ENCODE data around the gene ZNRF1. TPM values are rescaled to one million over a fixed set of nuclear protein-coding genes. Genes with fewer than 3 reads are reported as not detected.
"Not testable (repeated sequence)": the region's sequence is repeated elsewhere in the genome, so short reads cannot be mapped to it uniquely, and the experiment has no call there.

The ZNRF1 gene
- total RNA-seq, 1 experiment from 2014 or later = 55.1 TPM

DNA sequence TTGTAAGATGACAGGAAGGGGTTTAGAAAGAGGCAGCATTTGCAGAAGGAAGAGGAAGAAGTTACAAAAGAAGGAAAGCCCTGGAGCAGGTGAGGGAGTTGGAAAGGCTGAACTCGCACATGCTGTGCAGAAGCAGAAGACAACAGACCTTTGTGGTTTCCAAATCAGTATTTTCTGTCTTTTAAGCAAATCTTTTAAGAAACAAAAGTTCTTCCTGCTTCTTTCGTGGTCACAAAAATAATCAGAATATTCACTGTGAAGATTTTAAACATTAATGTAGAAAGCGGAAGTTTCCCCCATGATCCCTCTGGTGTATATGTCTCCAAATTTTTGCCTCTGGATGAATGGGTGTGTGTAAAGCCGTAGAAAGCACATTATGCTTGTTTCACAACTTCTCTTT lies 25.8 kb downstream of the ZNRF1 start:
- ChIA-PET CTCF (no interaction called here), POLR2A (ENCODE audit: low non-redundant PET) (no interaction called here)
- H3K4me3 ChIP-seq (ENCODE audit: low read depth, low read length, poor library complexity, severe bottlenecking) = no peak overlapping the region
- H3K9me3 ChIP-seq (ENCODE audit: low read depth, low read length, poor library complexity, severe bottlenecking) = peaks cover 15% of the 10 kb centered on the region
- intact Hi-C loops (cut with micrococcal nuclease; ENCODE audit: unreplicated experiment) = no loop called here
- H3K36me3 ChIP-seq (ENCODE audit: insufficient read depth, low read length, poor library complexity, severe bottlenecking) = peaks cover 9% of the 10 kb centered on the region
- H3K27me3 ChIP-seq (replicated peaks; ENCODE audit: insufficient read depth, low read depth, low read length, poor library complexity) = no peaks in the 10 kb centered on the region
- BruUV-seq (replicated peaks) = no TSS peak
- TF ChIP-seq EZH2 (IDR thresholded peaks at IDR 0.05; ENCODE audit: borderline replicate concordance, low read depth, low read length, poor library complexity, severe bottlenecking) = no peak
- TF ChIP-seq, protein P1, sequence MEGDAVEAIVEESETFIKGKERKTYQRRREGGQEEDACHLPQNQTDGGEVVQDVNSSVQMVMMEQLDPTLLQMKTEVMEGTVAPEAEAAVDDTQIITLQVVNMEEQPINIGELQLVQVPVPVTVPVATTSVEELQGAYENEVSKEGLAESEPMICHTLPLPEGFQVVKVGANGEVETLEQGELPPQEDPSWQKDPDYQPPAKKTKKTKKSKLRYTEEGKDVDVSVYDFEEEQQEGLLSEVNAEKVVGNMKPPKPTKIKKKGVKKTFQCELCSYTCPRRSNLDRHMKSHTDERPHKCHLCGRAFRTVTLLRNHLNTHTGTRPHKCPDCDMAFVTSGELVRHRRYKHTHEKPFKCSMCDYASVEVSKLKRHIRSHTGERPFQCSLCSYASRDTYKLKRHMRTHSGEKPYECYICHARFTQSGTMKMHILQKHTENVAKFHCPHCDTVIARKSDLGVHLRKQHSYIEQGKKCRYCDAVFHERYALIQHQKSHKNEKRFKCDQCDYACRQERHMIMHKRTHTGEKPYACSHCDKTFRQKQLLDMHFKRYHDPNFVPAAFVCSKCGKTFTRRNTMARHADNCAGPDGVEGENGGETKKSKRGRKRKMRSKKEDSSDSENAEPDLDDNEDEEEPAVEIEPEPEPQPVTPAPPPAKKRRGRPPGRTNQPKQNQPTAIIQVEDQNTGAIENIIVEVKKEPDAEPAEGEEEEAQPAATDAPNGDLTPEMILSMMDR (conservative IDR thresholded peaks at IDR 0.05; ENCODE audit: low read depth, low read length) = no peak
- no peak for DNase-seq (ENCODE audit: low spot score)
- H3K27ac ChIP-seq (ENCODE audit: low read depth, low read length, poor library complexity, severe bottlenecking) = peak overlapping the region; percentile 54
- H3K4me1 ChIP-seq (ENCODE audit: insufficient read depth, low read length, poor library complexity, severe bottlenecking) = peaks cover 21% of the 10 kb centered on the region

DNA sequence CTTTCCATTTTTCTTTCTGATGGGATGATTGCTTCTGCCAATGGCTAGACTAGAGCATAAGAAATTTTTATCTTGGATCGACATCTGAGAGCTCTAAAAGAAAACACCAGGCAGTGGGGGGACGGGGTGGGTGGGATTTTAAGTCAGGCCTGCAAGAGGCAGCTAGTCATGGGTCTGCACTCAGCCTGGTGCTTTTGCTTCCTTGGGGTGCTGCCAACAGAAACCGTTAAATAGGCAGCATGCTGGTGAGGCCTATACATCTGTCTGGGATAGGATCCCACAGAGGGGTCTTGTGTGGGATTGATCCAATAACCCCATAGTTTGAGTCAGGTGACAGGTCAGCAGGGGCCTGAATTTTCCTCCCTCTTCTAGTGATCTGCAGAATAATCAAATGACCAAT lies 26.9 kb downstream of the ZNRF1 start:
- H3K27ac ChIP-seq (ENCODE audit: low read depth, low read length, poor library complexity, severe bottlenecking) = peak overlapping the region; percentile 52
- no TSS peak for BruUV-seq (replicated peaks)
- peaks cover 11% of the 10 kb centered on the region for H3K9me3 ChIP-seq (ENCODE audit: low read depth, low read length, poor library complexity, severe bottlenecking)
- no peaks in the 10 kb centered on the region for H3K27me3 ChIP-seq (replicated peaks; ENCODE audit: insufficient read depth, low read depth, low read length, poor library complexity)
- peak; percentile 69 for DNase-seq (ENCODE audit: low spot score)
- peaks cover 21% of the 10 kb centered on the region for H3K4me1 ChIP-seq (ENCODE audit: insufficient read depth, low read length, poor library complexity, severe bottlenecking)
- no peak overlapping the region for H3K4me3 ChIP-seq (ENCODE audit: low read depth, low read length, poor library complexity, severe bottlenecking)
- POLR2A ChIA-PET (ENCODE audit: low non-redundant PET) = no interaction called here
- intact Hi-C loops (cut with micrococcal nuclease; ENCODE audit: unreplicated experiment) = no loop called here
- CTCF ChIA-PET = no interaction called here
- H3K36me3 ChIP-seq (ENCODE audit: insufficient read depth, low read length, poor library complexity, severe bottlenecking) = peaks cover 9% of the 10 kb centered on the region
- TF ChIP-seq, protein P1 (conservative IDR thresholded peaks at IDR 0.05; ENCODE audit: low read depth, low read length) = no peak
- TF ChIP-seq EZH2 (IDR thresholded peaks at IDR 0.05; ENCODE audit: borderline replicate concordance, low read depth, low read length, poor library complexity, severe bottlenecking) = no peak

DNA sequence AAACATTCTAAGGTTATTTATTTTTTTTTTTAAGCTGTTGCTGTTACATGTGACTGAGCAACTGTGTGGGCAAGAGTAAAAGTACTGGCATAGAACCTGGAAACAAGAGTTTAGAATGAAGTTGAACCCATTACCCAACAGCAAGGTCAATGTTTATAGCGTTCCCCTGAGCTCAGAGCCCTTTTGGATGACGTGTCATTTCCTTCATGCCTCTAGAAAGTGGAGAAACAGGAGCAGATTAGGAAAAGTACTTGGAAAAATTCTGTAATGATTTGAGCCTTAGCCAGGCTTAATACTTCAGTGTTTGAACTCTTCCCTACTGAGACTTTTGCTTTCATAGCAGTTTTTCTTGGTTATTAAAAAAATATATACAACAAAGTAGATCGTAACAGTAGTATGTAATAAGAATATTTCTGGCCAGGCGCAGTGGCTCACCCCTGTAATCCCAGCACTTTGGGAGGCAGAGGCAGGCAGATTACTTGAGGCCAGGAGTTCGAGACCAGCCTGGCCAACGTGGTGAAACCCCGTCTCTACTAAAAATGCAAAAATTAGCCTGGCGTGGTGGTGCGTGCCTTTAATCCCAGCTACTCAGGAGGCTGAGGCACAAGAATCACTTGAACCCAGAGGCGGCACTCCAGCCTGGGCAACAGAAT lies 27.5 kb downstream of the ZNRF1 start:
- intact Hi-C loops (cut with micrococcal nuclease; ENCODE audit: unreplicated experiment); H3K4me3 ChIP-seq (ENCODE audit: low read depth, low read length, poor library complexity, severe bottlenecking); H3K9me3 ChIP-seq (ENCODE audit: low read depth, low read length, poor library complexity, severe bottlenecking); H3K27me3 ChIP-seq (replicated peaks; ENCODE audit: insufficient read depth, low read depth, low read length, poor library complexity); H3K36me3 ChIP-seq (ENCODE audit: insufficient read depth, low read length, poor library complexity, severe bottlenecking); CTCF ChIA-PET; POLR2A ChIA-PET (ENCODE audit: low non-redundant PET); BruUV-seq (replicated peaks): not testable (repeated sequence)
- Histone ChIP-seq H3K4me1 (ENCODE audit: insufficient read depth, low read length, poor library complexity, severe bottlenecking) (peaks cover 21% of the 10 kb centered on the region), H3K27ac (ENCODE audit: low read depth, low read length, poor library complexity, severe bottlenecking) (peak overlapping the region; percentile 52)
- DNase-seq (ENCODE audit: low spot score) = peak; percentile 44

DNA sequence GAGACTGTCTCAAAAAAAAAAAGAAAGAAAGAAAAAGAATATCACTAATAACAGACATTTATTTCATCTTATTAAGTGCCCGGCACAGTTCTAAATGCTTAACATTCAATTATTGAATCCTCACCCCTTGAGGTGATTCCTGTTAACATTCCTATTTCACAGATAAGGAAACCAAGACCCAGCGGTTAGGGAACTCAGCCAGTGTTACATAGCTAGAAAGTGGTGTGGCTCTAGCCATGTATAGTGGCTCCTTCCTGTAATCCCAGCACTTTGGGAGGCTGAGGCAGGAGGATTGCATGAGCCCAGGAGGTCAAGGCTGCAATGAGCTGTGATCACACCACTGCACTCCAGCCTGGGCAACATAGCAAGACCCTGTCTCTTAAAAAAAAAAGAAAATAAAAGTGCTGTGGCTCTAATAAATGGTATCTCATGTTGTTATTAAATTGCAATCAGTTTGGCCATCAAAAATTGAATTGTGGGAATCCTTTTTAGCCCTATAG lies 28.1 kb downstream of the ZNRF1 start:
- intact Hi-C loops (cut with micrococcal nuclease; ENCODE audit: unreplicated experiment) = no loop called here
- no peaks in the 10 kb centered on the region for H3K27me3 ChIP-seq (replicated peaks; ENCODE audit: insufficient read depth, low read depth, low read length, poor library complexity)
- H3K36me3 ChIP-seq (ENCODE audit: insufficient read depth, low read length, poor library complexity, severe bottlenecking) = no peaks in the 10 kb centered on the region
- H3K9me3 ChIP-seq (ENCODE audit: low read depth, low read length, poor library complexity, severe bottlenecking) = no peaks in the 10 kb centered on the region
- H3K27ac ChIP-seq (ENCODE audit: low read depth, low read length, poor library complexity, severe bottlenecking) = no peak overlapping the region
- ChIA-PET CTCF (no interaction called here), POLR2A (ENCODE audit: low non-redundant PET) (interaction anchor here (0.5 kb wide), 1 partner anchor 27 kb away, joined by 9 read pairs; no protein-coding TSS in a partner anchor)
- DNase-seq (ENCODE audit: low spot score) = no peak
- TF ChIP-seq, protein P1 (conservative IDR thresholded peaks at IDR 0.05; ENCODE audit: low read depth, low read length) = no peak
- no peak for TF ChIP-seq EZH2 (IDR thresholded peaks at IDR 0.05; ENCODE audit: borderline replicate concordance, low read depth, low read length, poor library complexity, severe bottlenecking)
- no TSS peak for BruUV-seq (replicated peaks)
- H3K4me3 ChIP-seq (ENCODE audit: low read depth, low read length, poor library complexity, severe bottlenecking) = no peak overlapping the region
- peaks cover 21% of the 10 kb centered on the region for H3K4me1 ChIP-seq (ENCODE audit: insufficient read depth, low read length, poor library complexity, severe bottlenecking)
